Muscle of back (tissue), 13 donors: ENCODE results near the gene CARNS1. TPM values are rescaled to one million over a fixed set of nuclear protein-coding genes. Genes with fewer than 3 reads are reported as not detected.
A peak's percentile ranks its signal among the peaks of the same experiment; 100 is the strongest.

ENCODE experiments used
- DNase-seq, 3 donors: peaks; one replicate each; pipeline versions ENCODE4 v3.0.0 to v3.0.0-alpha.2; 2013
- long read RNA-seq, 9 donors: transcript quantifications; one replicate each; lab custom pipeline, GENCODE V29; 2026
- polyA plus RNA-seq, 10 donors: library from polyadenylated mRNA; unstranded; fragments of 120-200 nt; gene quantifications; one replicate each; pipeline ENCODE4 v1.2.1, GENCODE V29; 2013; ENCODE audit not compliant: insufficient read length in 10 of 10

The CARNS1 gene
- 10 to 100 TPM; 24.1 to 62.8 (median 48.3) TPM for polyA plus RNA-seq
- long read RNA-seq, donor 1, partial matches to known transcripts = 0 of 1 reads
- long read RNA-seq, donor 1, other reads (novel, unspliced or antisense) = 0 of 1 reads
- long read RNA-seq, donor 2, partial matches to known transcripts = 0 of 2 reads
- long read RNA-seq, donor 2, other reads (novel, unspliced or antisense) = 0 of 2 reads
- long read RNA-seq, donor 3 = 0 reads
- long read RNA-seq, donor 4, partial matches to known transcripts = 0 of 1 reads
- long read RNA-seq, donor 4, other reads (novel, unspliced or antisense) = 0 of 1 reads
- long read RNA-seq, donor 5, partial matches to known transcripts = 10 of 10 reads
- long read RNA-seq, donor 5, other reads (novel, unspliced or antisense) = 0 of 10 reads
- long read RNA-seq, donor 6, partial matches to known transcripts = 0 of 3 reads
- long read RNA-seq, donor 6, other reads (novel, unspliced or antisense) = 0 of 3 reads
- long read RNA-seq, donor 7 = 0 reads
- long read RNA-seq, donor 8 = 0 reads
- long read RNA-seq, donor 9 = 0 reads

- DNase-seq = no peak
These were observed at the start of gene CARNS1 for GRCh38 chr11:67415501-67416304. CARNS1 (plus strand) TSS chr11:67415678; CDS start chr11:67416200, 522 bp downstream.

GRCh38 chr11:67365736-67366444 lies 49.6 kb upstream of the CARNS1 start:
- DNase-seq = peak in 1 of 3 donors; percentile 44

GRCh38 chr11:67366546-67366945 lies 48.9 kb upstream of the CARNS1 start:
- peak in 1 of 3 donors; percentile 87 for DNase-seq

- DNase-seq = peak in 1 of 3 donors; percentile 76
These were observed 48.3 kb upstream of the CARNS1 start for GRCh38 chr11:67366961-67367760.

GRCh38 chr11:67367761-67368227 lies 47.7 kb upstream of the CARNS1 start:
- DNase-seq = no peak

- DNase-seq = no peak
These were observed 46.9 kb upstream of the CARNS1 start for GRCh38 chr11:67368621-67369020.

- DNase-seq = no peak
These were observed 46.2 kb upstream of the CARNS1 start for GRCh38 chr11:67369275-67369674.

GRCh38 chr11:67369801-67370284 lies 45.6 kb upstream of the CARNS1 start:
- DNase-seq = no peak

GRCh38 chr11:67370351-67371076 lies 45.0 kb upstream of the CARNS1 start:
- peak in 1 of 3 donors; percentile 67 for DNase-seq

GRCh38 chr11:67371189-67371910 lies 44.1 kb upstream of the CARNS1 start:
- no peak for DNase-seq

- no peak for DNase-seq
These were observed 43.6 kb upstream of the CARNS1 start for GRCh38 chr11:67371911-67372320.

- DNase-seq = no peak
These were observed 43.0 kb upstream of the CARNS1 start for GRCh38 chr11:67372321-67372992.

- DNase-seq = peak in 2 of 3 donors; percentile 70 to 87
These were observed 42.4 kb upstream of the CARNS1 start, which contains the start of gene CLCF1 for GRCh38 chr11:67372993-67373647. CLCF1 (minus strand) TSS chr11:67373598; CDS start chr11:67373539, 59 bp downstream.

GRCh38 chr11:67373648-67374570 lies 41.6 kb upstream of the CARNS1 start:
- peak in 2 of 3 donors; percentile 73 to 88 for DNase-seq

GRCh38 chr11:67374571-67375281 lies 40.8 kb upstream of the CARNS1 start:
- no peak for DNase-seq
